Cardiac fibroblast (primary cell): ENCODE measurements around the gene RREB1.
"Not testable (repeated sequence)": the region's sequence is repeated elsewhere in the genome, so short reads cannot be mapped to it uniquely, and the experiment has no call there.

ENCODE experiments used
- DNase-seq, 2 donors: peaks; one replicate each; pipeline versions ENCODE4 v3.0.0 to v3.0.0-alpha.2; 2010; ENCODE audit warnings: low read depth in 2 of 2
- H3K4me3 ChIP-seq, 2 donors: replicated peaks in 1 of 2; 1 replicate in 1 of 2; 2 replicates in 1 of 2; pipeline ENCODE4 v1.5.1; 2011; ENCODE audit warnings: low read depth in 2 of 2, low read length in 2 of 2, mild to moderate bottlenecking in 2 of 2, moderate library complexity in 1 of 2
- TF ChIP-seq, protein P1 (sequence below): IDR thresholded peaks from one replicate; pipeline ENCODE4 v1.5.1; 2011; ENCODE audit warnings: low read depth, mild to moderate bottlenecking, low read length, inconsistent platforms

The RREB1 gene

DNA sequence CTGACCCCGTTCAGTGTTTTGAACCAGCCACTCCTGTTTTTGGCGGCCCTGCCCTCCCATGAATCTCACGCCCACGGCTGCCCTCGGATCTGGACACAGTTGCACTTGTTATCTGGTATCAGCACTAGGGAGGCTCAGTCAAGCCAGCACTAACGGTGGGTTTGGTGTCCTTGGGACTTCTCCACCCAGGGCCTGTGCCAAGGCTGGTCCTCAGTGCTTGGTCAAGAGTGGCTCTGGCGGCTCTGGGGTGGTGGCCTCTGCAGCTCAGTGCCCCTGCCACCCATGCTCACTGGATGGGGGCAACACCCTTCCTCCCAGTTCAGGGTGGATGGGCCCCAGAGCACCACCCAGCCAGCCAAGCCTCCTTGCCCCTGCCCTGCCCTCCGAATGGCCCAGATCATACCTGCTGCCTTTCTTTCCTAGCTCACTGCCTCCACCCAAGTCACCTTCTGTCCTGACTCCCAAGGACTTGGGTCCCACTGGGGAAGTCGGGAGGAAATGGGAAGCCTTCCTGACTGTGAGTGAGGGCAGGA lies 150.5 kb downstream of the RREB1 start:
- H3K4me3 ChIP-seq = no peak overlapping the region
- DNase-seq = no peak
- TF ChIP-seq, protein P1, sequence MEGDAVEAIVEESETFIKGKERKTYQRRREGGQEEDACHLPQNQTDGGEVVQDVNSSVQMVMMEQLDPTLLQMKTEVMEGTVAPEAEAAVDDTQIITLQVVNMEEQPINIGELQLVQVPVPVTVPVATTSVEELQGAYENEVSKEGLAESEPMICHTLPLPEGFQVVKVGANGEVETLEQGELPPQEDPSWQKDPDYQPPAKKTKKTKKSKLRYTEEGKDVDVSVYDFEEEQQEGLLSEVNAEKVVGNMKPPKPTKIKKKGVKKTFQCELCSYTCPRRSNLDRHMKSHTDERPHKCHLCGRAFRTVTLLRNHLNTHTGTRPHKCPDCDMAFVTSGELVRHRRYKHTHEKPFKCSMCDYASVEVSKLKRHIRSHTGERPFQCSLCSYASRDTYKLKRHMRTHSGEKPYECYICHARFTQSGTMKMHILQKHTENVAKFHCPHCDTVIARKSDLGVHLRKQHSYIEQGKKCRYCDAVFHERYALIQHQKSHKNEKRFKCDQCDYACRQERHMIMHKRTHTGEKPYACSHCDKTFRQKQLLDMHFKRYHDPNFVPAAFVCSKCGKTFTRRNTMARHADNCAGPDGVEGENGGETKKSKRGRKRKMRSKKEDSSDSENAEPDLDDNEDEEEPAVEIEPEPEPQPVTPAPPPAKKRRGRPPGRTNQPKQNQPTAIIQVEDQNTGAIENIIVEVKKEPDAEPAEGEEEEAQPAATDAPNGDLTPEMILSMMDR = no peak

DNA sequence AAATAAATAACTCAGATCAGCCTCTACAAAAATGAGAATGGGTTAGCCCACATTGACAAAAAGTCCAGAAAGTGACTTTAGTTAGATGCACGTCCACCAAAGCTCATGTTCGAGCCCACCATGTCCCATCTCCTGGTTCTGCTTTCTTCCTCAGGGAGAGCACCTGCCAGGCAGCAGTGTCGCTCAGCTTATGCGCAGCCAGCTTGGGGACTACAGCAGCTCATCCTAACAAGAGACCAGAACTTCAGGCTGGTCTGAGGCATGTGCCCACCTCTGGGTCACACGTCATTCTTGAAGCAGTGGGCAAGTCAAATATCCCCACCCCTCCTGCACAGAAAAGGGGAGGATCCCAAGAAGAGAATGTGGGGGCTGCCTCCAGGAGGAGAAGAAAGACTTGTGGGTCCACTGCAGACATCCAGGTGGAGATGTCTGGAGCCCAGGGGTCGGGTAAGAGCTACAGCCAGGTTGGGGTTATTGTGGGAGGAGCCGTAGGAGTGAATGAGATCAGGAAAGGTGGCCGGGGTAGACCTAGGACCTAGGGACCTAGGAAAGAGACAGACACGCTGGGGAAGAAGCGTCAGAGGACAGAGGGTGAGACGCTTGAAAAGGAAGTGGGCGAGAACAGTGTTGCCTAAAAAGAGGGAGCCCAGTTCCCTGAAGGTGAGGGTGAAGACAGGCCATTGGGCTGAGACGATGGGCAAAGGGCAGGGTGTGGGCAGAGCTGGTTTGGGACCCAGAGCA lies 152.7 kb downstream of the RREB1 start:
- TF ChIP-seq, protein P1 = no peak
- no peak for DNase-seq
- H3K4me3 ChIP-seq = peak overlapping the region; percentile 67 to 75

DNA sequence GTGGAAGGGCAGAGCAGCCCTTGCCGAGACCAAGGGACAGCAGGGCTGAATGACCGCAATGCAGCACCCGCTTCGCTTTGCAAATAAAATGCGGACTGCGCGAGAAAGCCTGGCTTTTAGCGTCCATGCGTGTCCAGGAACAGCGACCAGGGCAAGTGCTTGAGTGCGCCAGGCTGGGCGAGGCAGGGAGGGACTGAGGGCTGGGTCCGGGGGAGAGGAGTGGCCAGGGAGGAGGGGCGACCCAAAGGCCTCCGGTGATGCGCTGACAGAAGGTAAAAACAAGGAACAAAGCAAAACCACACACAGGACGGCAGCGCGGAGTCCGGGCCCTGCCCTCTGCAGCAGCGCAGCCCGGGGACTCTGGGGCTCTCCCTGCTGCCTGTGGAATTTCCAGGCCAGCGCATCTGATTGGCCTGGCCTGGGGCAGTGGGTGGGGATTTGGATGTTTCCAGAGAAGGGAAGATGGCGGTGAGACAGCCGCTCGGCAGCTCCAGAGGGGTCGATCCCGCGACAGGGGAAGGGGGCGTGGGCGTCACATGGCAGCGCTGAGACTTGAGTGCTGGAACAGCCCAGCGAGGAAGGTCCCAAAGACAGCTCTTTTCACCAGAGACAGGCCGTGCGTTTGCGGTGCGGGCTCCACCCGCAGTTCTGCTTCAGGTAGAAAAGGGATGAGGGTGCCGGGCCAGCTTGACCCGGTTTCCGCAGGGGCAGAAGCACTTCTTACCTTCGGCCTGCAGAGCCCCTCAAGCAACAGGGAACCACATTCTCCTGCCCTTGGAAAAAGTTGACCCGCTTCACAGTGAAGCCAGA lies 153.5 kb downstream of the RREB1 start:
- peak; percentile 85 for DNase-seq
- H3K4me3 ChIP-seq = peak overlapping the region; percentile 67 to 75
- TF ChIP-seq, protein P1 = no peak

DNA sequence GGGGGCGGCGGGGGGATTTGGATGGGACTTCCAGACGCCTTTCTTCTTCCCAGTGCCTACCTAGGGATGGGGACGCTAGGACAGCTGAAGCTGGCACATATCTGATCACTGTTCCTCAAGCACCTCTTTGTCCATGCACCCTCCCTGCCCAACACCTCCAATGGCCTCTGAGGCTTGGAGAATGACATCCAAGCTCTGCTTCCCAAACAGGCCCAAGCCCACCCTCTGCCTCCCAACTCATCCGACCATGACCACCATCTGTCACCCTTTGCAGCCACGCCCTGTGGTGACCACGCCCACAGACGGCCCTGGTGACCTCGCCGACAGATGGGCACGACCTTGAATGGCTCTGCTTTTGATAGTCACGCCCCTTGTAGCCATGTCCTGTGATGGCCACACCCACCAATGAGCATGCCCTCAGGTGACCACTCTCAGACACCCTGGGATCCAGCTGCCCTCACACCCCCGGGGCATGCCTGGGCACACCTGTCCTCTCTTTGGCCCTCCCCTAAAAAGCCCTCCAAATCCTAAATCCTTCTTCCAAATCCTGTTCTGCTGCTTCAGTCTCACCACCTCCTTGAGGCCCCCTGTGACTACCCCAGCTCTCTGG lies 154.2 kb downstream of the RREB1 start:
- TF ChIP-seq, protein P1 = no peak
- H3K4me3 ChIP-seq = peak overlapping the region; percentile 67 to 75
- no peak for DNase-seq

DNA sequence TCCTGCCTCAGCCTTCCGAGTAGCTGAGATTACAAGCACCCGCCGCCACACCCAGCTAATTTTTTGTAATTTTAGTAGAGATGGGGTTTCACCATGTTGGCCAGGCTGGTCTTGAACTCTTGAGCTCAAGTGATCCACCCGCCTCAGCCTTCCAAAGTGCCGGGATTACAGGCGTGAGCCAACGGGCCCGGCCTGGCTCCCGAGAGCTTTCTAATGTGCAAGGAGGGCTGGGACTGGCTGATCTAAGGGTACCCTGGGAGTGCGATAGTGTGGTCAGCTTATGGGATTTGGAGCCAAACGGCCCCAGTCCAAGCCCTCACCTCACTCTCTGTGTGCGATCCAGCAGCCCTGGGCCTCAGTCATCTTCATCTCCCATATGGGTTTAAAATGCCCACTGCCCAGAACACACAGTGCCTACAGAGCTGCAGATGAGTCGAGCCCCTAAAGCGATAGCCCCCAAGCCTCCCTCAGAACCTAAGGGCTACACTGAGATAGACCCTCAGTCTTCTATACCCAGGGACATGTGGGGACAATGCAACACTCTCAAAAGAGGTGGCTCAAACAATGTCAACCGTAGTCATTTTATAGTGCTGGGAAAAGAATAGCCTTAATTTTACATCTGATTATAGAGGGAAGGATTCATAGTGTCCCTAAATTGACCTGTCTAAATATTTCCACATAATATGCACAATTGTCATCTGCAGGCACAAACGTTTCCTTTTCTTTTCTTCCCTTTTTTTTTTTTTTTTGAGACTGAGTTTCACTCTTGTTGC lies 155.2 kb downstream of the RREB1 start:
- H3K4me3 ChIP-seq = no peak overlapping the region
- no peak for DNase-seq
- TF ChIP-seq, protein P1 = no peak

DNA sequence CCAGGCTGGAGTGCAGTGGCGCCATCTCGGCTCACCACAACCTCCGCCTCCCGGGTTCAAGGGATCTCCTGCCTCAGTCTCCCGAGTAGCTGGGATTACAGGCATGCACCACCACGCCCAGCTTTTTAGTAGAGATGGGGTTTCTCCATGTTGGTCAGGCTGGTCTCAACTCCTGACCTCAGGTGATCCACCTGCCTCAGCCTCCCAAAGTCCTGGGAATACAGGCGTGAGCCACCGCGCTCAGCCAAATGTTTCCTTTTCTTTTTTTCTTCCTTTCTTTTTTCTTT lies 155.7 kb downstream of the RREB1 start:
- not testable (repeated sequence) for DNase-seq

More for the DNA sequence above, 155.7 kb downstream of the RREB1 start:
- not testable (repeated sequence) for H3K4me3 ChIP-seq
